NCI-H1417 (cell line): ENCODE data around the gene NT5C3B.

ENCODE experiments used
- DNase-seq, 3 experiments: peaks; one replicate each; lab custom pipeline; 2025; lab: John Stamatoyannopoulos, UW

The NT5C3B gene

GRCh38 chr17:41810659-41811548, 25.1 kb downstream of the NT5C3B start:
- no peak for DNase-seq

- DNase-seq = no peak
Observed at GRCh38 chr17:41806685-41807445, 29.2 kb downstream of the NT5C3B start.

DNA sequence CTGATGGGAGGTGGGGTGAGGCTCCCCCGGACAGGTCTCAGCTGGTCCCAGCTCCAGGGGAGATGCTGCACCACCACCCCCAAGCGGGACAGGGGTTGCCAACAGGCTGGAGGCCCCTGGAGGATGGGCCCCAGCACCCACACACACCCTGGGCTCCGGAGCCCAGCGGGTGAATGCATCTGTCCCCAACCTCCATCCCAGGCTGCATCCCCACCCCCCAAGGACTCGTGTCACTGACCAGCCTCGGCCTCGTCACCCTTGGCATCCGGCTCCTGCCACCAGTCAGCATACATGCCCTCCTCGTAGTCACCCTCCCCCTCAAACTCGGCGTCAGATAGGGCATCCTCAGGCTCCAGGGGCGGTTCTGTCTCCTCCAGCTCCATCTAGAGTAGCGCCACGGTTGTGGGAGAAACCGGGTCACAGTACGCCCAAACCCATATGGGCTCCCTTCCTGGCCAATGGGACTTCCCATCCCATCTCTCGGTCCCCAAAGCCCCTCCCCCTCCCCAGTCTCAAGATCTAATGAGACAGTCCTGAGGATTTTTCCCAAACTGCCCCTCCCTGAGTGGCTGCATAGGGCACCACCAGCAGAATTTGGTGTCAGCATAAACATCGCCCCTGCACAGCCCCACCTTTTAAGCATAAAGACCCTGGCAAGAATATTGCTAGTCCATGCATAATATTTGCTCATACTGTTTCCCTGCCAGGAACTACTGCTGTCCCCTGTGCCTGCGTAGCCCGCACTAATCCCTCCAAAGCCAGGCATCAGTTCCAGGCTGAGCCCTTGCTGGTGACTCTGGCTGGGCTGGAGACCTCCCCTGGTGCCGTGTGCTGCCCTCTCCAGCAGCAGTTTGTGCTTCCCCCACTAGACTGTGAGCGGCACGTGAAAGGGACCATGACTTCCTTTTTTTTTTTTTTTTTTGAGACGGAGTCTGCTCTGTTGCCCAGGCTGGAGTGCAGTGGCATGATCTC, 32.7 kb downstream of the NT5C3B start:
- DNase-seq = no peak

GRCh38 chr17:41801374-41802271, 34.4 kb downstream of the NT5C3B start:
- DNase-seq = peak; percentile 56 to 81 (median 76)

DNA sequence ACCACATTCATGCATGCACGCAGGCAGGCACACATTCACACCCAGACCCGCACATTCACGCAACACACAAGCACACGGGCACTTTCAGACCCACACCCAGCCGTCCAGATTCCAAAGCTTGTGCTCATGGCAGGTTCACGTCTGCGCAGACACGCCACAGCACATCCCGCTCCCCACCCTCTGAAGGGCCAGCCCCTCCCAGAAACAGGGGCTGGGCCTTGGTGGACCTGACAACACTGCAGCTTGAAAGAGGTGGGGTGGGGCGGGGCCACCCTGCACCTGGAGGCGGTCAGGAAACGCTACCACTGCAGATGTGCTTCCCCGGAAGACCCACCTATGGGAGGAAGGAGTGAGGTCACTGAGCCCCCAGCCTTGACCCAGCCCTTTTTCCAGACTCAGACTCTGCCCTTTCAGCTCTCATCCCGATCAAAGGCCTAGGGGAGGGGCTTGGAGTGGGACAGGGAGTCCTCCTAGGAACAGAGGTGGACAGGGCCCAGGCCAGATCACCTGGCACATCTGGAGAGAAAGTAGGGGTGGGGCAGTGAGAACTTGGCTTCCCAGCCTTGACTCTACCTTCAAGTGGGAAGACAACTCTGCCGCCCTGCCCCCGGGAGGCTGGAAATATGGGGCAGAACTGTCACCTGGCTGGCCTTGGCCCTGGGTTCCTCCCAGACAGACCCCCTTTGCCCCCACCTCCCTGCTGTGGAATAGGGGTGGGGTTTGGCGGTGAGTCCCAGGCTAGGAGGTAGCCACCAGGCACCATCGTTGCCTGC, 35.2 kb downstream of the NT5C3B start:
- peak; percentile 38 to 70 (median 44) for DNase-seq

- DNase-seq = no peak
Observed at GRCh38 chr17:41799366-41799765, 36.7 kb downstream of the NT5C3B start.

DNA sequence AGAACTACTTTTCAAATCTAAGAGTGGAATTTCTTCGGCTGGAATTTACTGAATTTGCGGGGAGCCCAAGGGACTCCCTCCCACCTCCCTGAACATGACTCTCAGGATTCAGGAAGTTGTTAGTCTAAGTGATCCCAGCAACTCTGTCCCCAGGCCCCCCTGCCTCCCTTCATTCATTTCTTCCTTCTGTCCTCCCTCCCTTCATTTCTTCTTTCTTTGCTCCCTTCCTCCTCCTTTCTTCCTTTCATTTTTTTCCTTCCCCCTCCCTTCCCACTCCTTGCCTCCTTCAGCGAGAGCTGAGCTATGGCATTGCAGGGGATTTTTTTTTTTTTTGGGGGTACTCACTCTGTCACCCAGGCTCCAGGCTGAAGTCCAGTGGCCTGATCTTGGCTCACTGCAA, 38.7 kb downstream of the NT5C3B start:
- DNase-seq = no peak

- no peak for DNase-seq
Observed at GRCh38 chr17:41796121-41796895, 39.7 kb downstream of the NT5C3B start.

DNA sequence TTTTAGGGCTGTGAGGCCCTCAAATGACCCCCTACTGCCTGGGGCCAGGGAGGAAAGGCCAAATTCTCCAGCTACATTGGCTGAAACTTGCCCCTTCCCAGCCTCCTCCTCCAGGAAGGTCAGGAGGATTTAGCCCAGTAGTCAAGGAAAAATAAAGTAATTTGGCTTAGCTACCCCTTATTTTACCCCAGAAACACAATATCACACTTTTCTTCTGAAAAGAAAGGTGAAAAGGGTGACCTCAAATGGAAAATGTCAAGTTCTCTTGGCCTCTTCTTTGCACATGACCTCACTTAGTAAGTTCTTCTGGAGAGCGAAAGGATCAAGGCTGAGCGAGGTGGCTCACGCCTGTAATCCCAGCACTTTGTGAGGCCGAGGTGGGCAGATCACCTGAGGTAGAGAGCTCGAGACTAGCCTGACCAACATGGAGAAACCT, 41.5 kb downstream of the NT5C3B start:
- DNase-seq = no peak

DNA sequence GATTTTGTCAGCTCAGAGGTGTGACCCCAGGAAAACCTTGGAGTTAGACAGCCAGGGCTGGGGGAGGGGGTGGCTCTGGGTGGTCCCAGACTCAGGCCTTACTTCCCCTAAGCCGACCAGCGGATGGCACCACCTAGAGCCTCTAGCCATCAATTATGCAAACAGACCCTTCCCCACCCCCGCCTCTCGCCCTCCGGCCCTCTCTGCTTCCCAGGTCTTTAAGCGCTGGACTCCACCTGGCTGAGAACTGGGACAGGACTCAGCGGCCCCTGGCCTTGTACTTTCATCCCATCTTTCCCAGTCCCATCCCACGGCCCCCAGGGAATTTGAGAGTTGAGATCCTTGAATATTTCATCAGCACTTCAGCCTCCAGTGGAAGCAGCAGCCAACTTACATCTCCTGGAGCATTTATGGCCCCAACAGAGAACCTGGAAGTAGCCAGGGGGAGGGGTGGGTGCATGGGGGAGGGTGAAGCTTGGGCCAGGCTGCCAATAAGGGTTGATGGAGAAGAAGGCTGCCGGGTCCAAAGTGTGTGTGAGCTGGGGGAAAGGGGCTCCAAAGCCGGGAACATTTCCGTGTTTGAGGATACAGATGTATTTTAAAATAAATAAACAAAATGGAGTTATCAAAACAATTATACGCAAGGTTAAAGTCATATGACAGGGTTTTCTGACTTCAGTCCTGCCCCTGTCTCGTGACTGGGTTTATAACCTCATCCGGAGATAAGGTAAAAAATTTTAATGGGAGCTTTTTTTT, 42.1 kb downstream of the NT5C3B start:
- no peak for DNase-seq

DNA sequence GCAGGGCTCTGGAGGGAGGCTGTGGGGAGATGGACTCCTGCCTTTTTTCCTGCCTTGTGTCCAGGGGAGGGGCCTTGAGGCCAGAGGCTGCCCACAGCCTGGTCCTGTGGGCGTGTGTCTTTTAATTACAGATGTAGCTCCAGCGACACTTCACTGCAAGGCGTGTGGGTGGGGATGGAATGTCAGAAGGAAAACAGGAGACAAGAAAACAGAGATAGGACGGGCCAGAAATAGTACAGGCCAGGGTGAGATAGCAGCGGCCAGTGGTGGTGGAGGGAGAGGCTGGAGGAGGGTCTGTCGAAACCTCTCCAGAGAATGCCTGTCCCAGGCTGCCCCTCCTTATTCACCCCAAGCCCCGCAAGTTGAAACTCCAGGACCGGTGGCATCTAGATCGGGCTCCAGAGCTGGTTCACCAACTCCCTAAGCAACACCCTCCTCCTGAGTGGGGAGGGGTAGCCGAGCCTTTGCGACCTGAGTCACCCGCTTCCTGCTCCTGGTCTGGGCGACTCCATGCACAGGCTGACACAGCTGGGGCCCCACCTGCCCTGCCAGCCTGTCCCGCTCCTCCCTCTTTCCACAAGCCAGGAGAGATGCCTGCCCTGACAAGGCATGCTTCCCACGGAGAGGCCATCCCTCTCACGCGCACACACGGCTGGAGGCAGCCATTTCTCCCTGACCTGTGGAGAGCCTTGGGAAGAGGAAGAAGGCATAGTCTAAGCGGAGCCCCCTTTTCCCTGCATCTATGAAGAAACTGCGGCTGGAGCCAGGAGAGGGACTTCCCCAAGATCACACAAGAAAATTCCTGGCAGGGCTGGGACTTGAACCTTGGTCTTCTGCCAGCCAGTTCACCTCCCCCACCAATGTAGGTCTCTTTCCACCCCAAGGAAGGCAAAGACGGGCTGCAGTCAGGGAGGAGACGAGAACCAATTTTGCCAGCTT, 42.9 kb downstream of the NT5C3B start:
- peak in 1 of 3 experiments; percentile 19 for DNase-seq

DNA sequence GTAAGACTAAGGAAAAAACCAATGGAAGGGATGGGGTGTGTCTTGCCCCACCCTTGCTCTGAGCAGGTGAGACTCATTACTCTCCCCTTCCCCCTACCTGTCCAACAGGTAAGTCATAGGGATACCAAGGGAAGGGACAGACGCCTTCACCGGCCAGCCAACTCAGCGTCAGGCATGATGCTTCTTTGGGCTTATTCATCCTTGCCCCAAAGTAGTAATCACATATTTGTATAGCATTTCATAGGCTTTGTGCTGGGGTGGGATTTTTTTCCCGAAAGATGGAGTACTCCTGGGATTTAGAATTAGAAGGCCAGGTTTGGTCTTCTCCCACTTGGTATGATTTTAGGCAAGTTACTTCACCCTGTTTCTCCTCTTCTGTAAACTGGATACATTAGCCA, 49.0 kb downstream of the NT5C3B start:
- no peak for DNase-seq

- DNase-seq = peak; percentile 99
Observed at GRCh38 chr17:41786227-41787020, 49.6 kb downstream of the NT5C3B start, which contains the start of gene JUP. Gene JUP (minus strand): TSS chr17:41786711. CDS start chr17:41771854, 14,857 bp downstream.

GRCh38 chr17:41785859-41786226, 50.2 kb downstream of the NT5C3B start:
- peak; percentile 52 to 77 (median 77) for DNase-seq

DNA sequence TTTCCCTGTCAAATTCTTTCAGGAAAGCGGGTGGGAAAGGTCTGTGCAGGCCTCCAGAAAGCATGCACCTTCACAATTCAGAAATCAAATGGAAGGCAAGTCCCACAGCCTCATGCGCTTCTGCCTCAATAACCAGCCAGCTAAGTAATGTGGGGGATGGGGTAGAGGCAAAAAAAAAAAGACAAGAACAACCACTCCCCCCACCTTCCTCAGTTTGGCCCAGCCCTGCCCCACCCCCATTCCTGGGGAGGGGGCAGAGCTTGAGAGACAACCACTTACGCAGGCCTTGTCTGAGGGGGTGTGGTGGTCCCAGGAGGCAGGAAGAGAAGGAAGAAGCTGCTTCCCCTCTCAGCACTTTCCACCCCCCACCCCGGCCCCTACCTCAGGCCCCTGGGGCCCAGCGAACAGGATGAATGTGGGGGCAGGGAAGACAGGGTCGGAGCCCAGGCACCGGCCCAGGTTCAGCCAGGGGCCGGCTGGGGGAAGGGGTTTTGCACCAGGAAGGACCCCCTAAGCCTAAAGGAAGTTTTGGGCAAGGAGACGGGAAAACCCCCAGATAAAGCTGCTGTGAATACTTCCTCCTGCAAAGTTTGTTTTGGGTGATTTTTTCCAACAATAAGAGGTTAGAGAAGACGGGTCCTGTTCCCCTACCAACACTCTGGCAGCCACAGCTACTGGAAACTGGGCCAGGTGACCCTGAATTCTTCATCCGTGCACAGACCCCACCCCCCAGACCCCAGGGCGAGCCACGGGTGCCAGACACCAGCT, 50.8 kb downstream of the NT5C3B start:
- no peak for DNase-seq
